ENCODE data around the gene HSD11B2. TPM values are rescaled to one million over a fixed set of nuclear protein-coding genes. Genes with fewer than 3 reads are reported as not detected.

The HSD11B2 gene
- total and polyA plus RNA-seq, 2 experiments from 2014 or later, result 0.93 to 2.3 TPM

DNA sequence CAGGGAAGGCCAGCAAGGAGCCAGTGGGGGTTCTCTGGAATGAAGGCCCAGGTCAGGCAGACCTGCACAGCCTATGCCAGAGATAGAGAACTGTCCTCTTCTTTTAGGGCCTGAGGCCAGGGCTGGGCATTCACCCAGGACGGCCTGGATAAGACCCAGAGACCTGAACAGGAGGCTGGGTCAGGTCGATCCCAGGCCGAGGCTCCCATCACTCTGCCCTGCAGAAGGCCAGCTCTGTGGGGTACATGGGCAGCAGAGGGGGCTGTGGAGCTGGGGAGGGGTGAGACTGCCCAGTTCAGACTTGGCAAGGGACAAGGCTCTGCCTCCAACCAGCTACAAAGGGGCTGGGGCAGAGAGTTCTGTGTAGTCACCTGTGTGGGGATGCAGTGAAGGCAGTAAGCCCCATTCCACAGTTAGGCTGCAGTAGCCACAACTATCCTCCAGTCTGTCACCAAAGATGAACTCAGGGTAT, 14.6 kb downstream of the HSD11B2 start:
- peaks cover 22% of the 10 kb centered on the region for H3K4me1 ChIP-seq (ENCODE audit: insufficient read depth)
- H2AFZ ChIP-seq, result no peak overlapping the region
- no peak overlapping the region for H3K4me3 ChIP-seq
- DNase-seq (ENCODE audit: low spot score), result no peak
- H3K27ac ChIP-seq, result no peak overlapping the region
- no peak for TF ChIP-seq CTCF (IDR thresholded peaks at IDR 0.05; ENCODE audit: poor library complexity)
- no peak for TF ChIP-seq EZH2 (IDR thresholded peaks at IDR 0.05; ENCODE audit: borderline replicate concordance)
- no peak for TF ChIP-seq EZH2phosphoT487 (IDR thresholded peaks at IDR 0.05; ENCODE audit: low read depth, severe bottlenecking, unreplicated experiment)
- no peaks in the 10 kb centered on the region for H3K27me3 ChIP-seq
- H4K20me1 ChIP-seq (ENCODE audit: insufficient read depth, poor library complexity, severe bottlenecking), result peaks cover 62% of the 10 kb centered on the region
- H3K9me2 ChIP-seq (replicated peaks; ENCODE audit: insufficient read depth), result no peaks in the 10 kb centered on the region
- peaks cover 13% of the 10 kb centered on the region for H3K79me2 ChIP-seq
- H3K9me3 ChIP-seq (ENCODE audit: low read depth), result no peaks in the 10 kb centered on the region
- 90% methylated on average over 3 of the region's 3 CpGs for WGBS (ENCODE audit: low lambda C conversion rate, missing lambda C conversion rate)
- no peaks in the 10 kb centered on the region for H3K36me3 ChIP-seq (replicated peaks; ENCODE audit: insufficient read depth, low read depth)
- H3K4me2 ChIP-seq, result no peak overlapping the region

GRCh38 chr16:67445913-67446907, 15.3 kb downstream of the HSD11B2 start:
- Histone ChIP-seq H3K27me3 (no peaks in the 10 kb centered on the region), H3K79me2 (peaks cover 15% of the 10 kb centered on the region), H3K9me2 (replicated peaks; ENCODE audit: insufficient read depth) (no peaks in the 10 kb centered on the region), H3K4me2 (peak overlapping the region; percentile 33), H3K27ac (no peak overlapping the region), H4K20me1 (ENCODE audit: insufficient read depth, poor library complexity, severe bottlenecking) (peaks cover 65% of the 10 kb centered on the region), H3K9me3 (ENCODE audit: low read depth) (no peaks in the 10 kb centered on the region), H3K4me3 (no peak overlapping the region), H3K4me1 (ENCODE audit: insufficient read depth) (peaks cover 22% of the 10 kb centered on the region), H3K36me3 (replicated peaks; ENCODE audit: insufficient read depth, low read depth) (no peaks in the 10 kb centered on the region), H2AFZ (no peak overlapping the region)
- WGBS (ENCODE audit: low lambda C conversion rate, missing lambda C conversion rate), result 87% methylated on average over 8 of the region's 12 CpGs
- no peak for TF ChIP-seq EZH2 (IDR thresholded peaks at IDR 0.05; ENCODE audit: borderline replicate concordance)
- no peak for TF ChIP-seq EZH2phosphoT487 (IDR thresholded peaks at IDR 0.05; ENCODE audit: low read depth, severe bottlenecking, unreplicated experiment)
- no peak for TF ChIP-seq CTCF (IDR thresholded peaks at IDR 0.05; ENCODE audit: poor library complexity)
- peak; percentile 47 for DNase-seq (ENCODE audit: low spot score)

- H3K27me3 ChIP-seq, result no peaks in the 10 kb centered on the region
- no peak overlapping the region for H2AFZ ChIP-seq
- peak overlapping the region; percentile 3 for H3K27ac ChIP-seq
- WGBS (ENCODE audit: low lambda C conversion rate, missing lambda C conversion rate), result 90% methylated on average over 8 of the region's 8 CpGs
- no peak overlapping the region for H3K4me3 ChIP-seq
- no peaks in the 10 kb centered on the region for H3K9me3 ChIP-seq (ENCODE audit: low read depth)
- H3K4me2 ChIP-seq, result peak overlapping the region; percentile 33
- no peak for DNase-seq (ENCODE audit: low spot score)
- peaks cover 15% of the 10 kb centered on the region for H3K79me2 ChIP-seq
- H4K20me1 ChIP-seq (ENCODE audit: insufficient read depth, poor library complexity, severe bottlenecking), result peaks cover 65% of the 10 kb centered on the region
- H3K36me3 ChIP-seq (replicated peaks; ENCODE audit: insufficient read depth, low read depth), result no peaks in the 10 kb centered on the region
- no peaks in the 10 kb centered on the region for H3K9me2 ChIP-seq (replicated peaks; ENCODE audit: insufficient read depth)
- TF ChIP-seq CTCF (IDR thresholded peaks at IDR 0.05; ENCODE audit: poor library complexity), result no peak
- TF ChIP-seq EZH2 (IDR thresholded peaks at IDR 0.05; ENCODE audit: borderline replicate concordance), result no peak
- TF ChIP-seq EZH2phosphoT487 (IDR thresholded peaks at IDR 0.05; ENCODE audit: low read depth, severe bottlenecking, unreplicated experiment), result no peak
- peaks cover 25% of the 10 kb centered on the region for H3K4me1 ChIP-seq (ENCODE audit: insufficient read depth)
These were observed 16.1 kb downstream of the HSD11B2 start for GRCh38 chr16:67446968-67447507.
